CD14-positive monocyte (primary cell): Measurements from ENCODE around the gene RPTOR. TPM values are rescaled to one million over a fixed set of nuclear protein-coding genes. Genes with fewer than 3 reads are reported as not detected.

Experiments
- DNase-seq, 3 donors: peaks; one replicate each; pipeline ENCODE4 v3.0.0-alpha.2; 2011 to 2022
- H2AFZ ChIP-seq: 2 replicates; pipeline ENCODE4 v1.6.0; 2012; ENCODE audit warnings: mild to moderate bottlenecking, low read depth, low read length, inconsistent platforms; ENCODE audit not compliant: insufficient read depth, poor library complexity, severe bottlenecking
- H3K27ac ChIP-seq, 2 donors: 1 replicate in 1 of 2; 2 replicates in 1 of 2; pipeline ENCODE4 v1.5.1; 2012 to 2013; ENCODE audit warnings: low read length in 2 of 2, control low read depth in 1 of 2, inconsistent platforms in 1 of 2, low read depth in 1 of 2, mild to moderate bottlenecking in 1 of 2
- H3K27me3 ChIP-seq, 2 donors: one replicate each; pipeline versions ENCODE4 v1.6.0 to v1.6.1; 2011 to 2013; ENCODE audit warnings: low read length in 2 of 2; ENCODE audit not compliant: control insufficient read depth in 2 of 2, insufficient read depth in 2 of 2
- H3K36me3 ChIP-seq, 2 donors: replicated peaks in 1 of 2; 1 replicate in 1 of 2; 2 replicates in 1 of 2; pipeline versions ENCODE4 v1.5.1 to v1.6.1; 2012 to 2013; ENCODE audit warnings: low read length in 2 of 2, control low read depth in 1 of 2, inconsistent platforms in 1 of 2, mild to moderate bottlenecking in 1 of 2; ENCODE audit not compliant: insufficient read depth in 2 of 2, control insufficient read depth in 1 of 2
- H3K4me1 ChIP-seq, 2 donors: 1 replicate in 1 of 2; 2 replicates in 1 of 2; pipeline versions ENCODE4 v1.5.1 to v1.6.1; 2012 to 2013; ENCODE audit warnings: low read length in 2 of 2, control low read depth in 1 of 2, inconsistent platforms in 1 of 2, mild to moderate bottlenecking in 1 of 2, moderate library complexity in 1 of 2; ENCODE audit not compliant: insufficient read depth in 2 of 2, control insufficient read depth in 1 of 2
- H3K4me2 ChIP-seq: replicated peaks from 2 replicates; pipeline ENCODE3; 2012; ENCODE audit warnings: low read length, moderate library complexity, mild to moderate bottlenecking; ENCODE audit not compliant: poor library complexity, severe bottlenecking; ENCODE audit errors: extremely low read depth
- H3K4me3 ChIP-seq, 3 experiments: fragments of 200-600 bp in 1 of 3; sonication (generic) in 1 of 3; replicated peaks in 1 of 3; 1 replicate in 2 of 3; 2 replicates in 1 of 3; pipeline ENCODE4 v1.5.1; 2011 to 2013; ENCODE audit warnings: low read length in 3 of 3, mild to moderate bottlenecking in 3 of 3, control low read depth in 2 of 3, low read depth in 2 of 3, inconsistent platforms in 1 of 3, moderate library complexity in 1 of 3
- H3K79me2 ChIP-seq: 2 replicates; pipeline ENCODE4 v1.6.0; 2012; ENCODE audit warnings: mild to moderate bottlenecking, control low read depth, inconsistent platforms, low read length, moderate library complexity; ENCODE audit not compliant: insufficient read depth
- H3K9ac ChIP-seq: 2 replicates; pipeline ENCODE4 v1.6.0; 2017; ENCODE audit warnings: low read length, mild to moderate bottlenecking; ENCODE audit not compliant: insufficient read depth, poor library complexity, severe bottlenecking
- H3K9me3 ChIP-seq, 2 donors: replicated peaks in 1 of 2; 1 replicate in 1 of 2; 2 replicates in 1 of 2; pipeline versions ENCODE4 v1.5.1 to v1.6.1; 2012 to 2013; ENCODE audit warnings: low read length in 2 of 2, control low read depth in 1 of 2; ENCODE audit not compliant: control insufficient read depth in 1 of 2, insufficient read depth in 1 of 2
- H4K20me1 ChIP-seq: 2 replicates; pipeline ENCODE4 v1.6.0; 2012; ENCODE audit warnings: mild to moderate bottlenecking, low read length, control low read depth, moderate library complexity; ENCODE audit not compliant: insufficient read depth
- H3K27ac Mint-ChIP-seq, 7 donors: one replicate each; pipeline ENCODE4 v1.8.0; 2020; ENCODE audit warnings: mild to moderate bottlenecking in 7 of 7, mixed read lengths in 7 of 7, moderate library complexity in 6 of 7, inconsistent platforms in 2 of 7
- H3K27me3 Mint-ChIP-seq, 3 donors: one replicate each; pipeline ENCODE4 v1.8.0; 2021 to 2022; ENCODE audit warnings: low read depth in 3 of 3, mild to moderate bottlenecking in 3 of 3, mixed read lengths in 3 of 3, moderate library complexity in 3 of 3, inconsistent platforms in 1 of 3
- H3K36me3 Mint-ChIP-seq, 2 donors: one replicate each; pipeline ENCODE4 v1.8.0; 2020; ENCODE audit warnings: mixed read lengths in 2 of 2, inconsistent platforms in 1 of 2, mild to moderate bottlenecking in 1 of 2
- H3K4me1 Mint-ChIP-seq: one replicate; pipeline ENCODE4 v1.8.0; 2020; ENCODE audit warnings: mild to moderate bottlenecking, mixed read lengths
- H3K4me3 Mint-ChIP-seq, 2 donors: one replicate each; pipeline ENCODE4 v1.8.0; 2020; ENCODE audit warnings: mild to moderate bottlenecking in 2 of 2, mixed read lengths in 2 of 2, moderate library complexity in 1 of 2
- H3K9me3 Mint-ChIP-seq, 7 donors: one replicate each; pipeline ENCODE4 v1.8.0; 2020 to 2022; ENCODE audit warnings: mixed read lengths in 7 of 7, mild to moderate bottlenecking in 6 of 7, moderate library complexity in 6 of 7, inconsistent platforms in 2 of 7
- WGBS: methylation state at CpG from one replicate; pipeline ENCODE4 v1.1.5; 2013; ENCODE audit warnings: missing lambda C conversion rate; ENCODE audit not compliant: insufficient coverage; 5-methylcytosine and 5-hydroxymethylcytosine counted together
- intact Hi-C, 2 donors: fragments of 100-400 bp; cut with micrococcal nuclease; formaldehyde crosslinking; loops; one replicate each; pipeline versions ENCODE4 v1.15.0 to v1.15.1; 2023
- polyA plus RNA-seq, 3 donors: library from polyadenylated mRNA; depleted of rRNA in 1 of 3; unstranded in 2 of 3; stranded (reverse) in 1 of 3; fragments of 300-500 nt in 2 of 3; fragments of >200 nt in 1 of 3; fragmentation: Illumina TruSeq in 2 of 3; gene quantifications; 1 replicate in 2 of 3; 2 replicates in 1 of 3; pipeline ENCODE4 v1.2.3, GENCODE V29; 2012 to 2021
- TF ChIP-seq, protein P1 (sequence below): fragments of 200-600 bp; IDR thresholded peaks from one replicate; pipeline ENCODE4 v1.8.0; 2022; ENCODE audit warnings: antibody characterized with exemption, mild to moderate bottlenecking

RPTOR gene
- polyA plus RNA-seq, 3 donors, result 1.1 to 8.7 (median 2.6) TPM

DNA sequence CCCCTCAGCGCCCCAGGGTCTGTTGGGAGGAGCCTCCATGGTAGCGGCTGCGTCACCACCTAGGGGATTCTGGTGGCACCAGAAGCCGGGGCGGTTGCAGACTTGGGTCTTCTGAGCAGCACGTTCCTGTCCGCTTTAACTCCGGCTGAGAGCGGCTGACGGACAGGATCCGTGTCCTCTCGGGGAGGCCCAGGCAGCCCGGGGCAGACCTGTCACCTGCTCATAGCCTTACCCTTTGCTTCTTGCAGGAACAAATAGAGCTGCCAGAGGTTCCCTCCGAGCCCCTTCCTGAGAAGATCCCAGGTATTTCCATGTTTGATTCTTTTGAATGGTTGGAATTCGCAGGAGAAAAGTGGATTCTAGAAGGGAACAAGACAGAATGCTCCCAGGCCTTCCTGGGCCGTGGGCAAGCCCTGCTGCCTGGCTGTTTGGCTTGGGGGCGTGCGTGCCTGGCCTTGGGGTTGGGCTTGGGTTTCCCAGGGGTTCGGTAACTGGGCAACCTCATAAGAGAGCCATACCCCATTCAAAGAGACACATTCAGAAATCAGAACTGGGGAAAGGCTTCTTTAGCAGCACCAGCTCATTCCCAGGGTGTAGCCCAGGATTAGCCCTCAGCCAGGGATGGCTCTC lies 453.6 kb downstream of the RPTOR start:
- peaks cover 17% of the 10 kb centered on the region for H3K4me1 Mint-ChIP-seq
- Histone ChIP-seq H4K20me1 (peaks cover 14% of the 10 kb centered on the region), H2AFZ (no peak overlapping the region), H3K4me2 (no peak overlapping the region), H3K27me3 (peaks cover 5 to 20% of the 10 kb centered on the region in 2 donors), H3K9me3 (no peaks in the 10 kb centered on the region), H3K27ac (no peak overlapping the region), H3K4me3 (no peak overlapping the region), H3K79me2 (peaks cover 5% of the 10 kb centered on the region), H3K36me3 (peaks cover 56 to 57% of the 10 kb centered on the region in 2 donors), H3K4me1 (peaks cover 6 to 9% of the 10 kb centered on the region in 2 donors), H3K9ac (no peak overlapping the region)
- H3K4me3 Mint-ChIP-seq, result no peak overlapping the region
- intact Hi-C loops, result no loop called here
- 97% methylated on average over 14 of the region's 19 CpGs for WGBS
- TF ChIP-seq, protein P1, sequence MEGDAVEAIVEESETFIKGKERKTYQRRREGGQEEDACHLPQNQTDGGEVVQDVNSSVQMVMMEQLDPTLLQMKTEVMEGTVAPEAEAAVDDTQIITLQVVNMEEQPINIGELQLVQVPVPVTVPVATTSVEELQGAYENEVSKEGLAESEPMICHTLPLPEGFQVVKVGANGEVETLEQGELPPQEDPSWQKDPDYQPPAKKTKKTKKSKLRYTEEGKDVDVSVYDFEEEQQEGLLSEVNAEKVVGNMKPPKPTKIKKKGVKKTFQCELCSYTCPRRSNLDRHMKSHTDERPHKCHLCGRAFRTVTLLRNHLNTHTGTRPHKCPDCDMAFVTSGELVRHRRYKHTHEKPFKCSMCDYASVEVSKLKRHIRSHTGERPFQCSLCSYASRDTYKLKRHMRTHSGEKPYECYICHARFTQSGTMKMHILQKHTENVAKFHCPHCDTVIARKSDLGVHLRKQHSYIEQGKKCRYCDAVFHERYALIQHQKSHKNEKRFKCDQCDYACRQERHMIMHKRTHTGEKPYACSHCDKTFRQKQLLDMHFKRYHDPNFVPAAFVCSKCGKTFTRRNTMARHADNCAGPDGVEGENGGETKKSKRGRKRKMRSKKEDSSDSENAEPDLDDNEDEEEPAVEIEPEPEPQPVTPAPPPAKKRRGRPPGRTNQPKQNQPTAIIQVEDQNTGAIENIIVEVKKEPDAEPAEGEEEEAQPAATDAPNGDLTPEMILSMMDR, result no peak
- H3K9me3 Mint-ChIP-seq, result peaks cover 0 to 7% (median 0%) of the 10 kb centered on the region in 7 donors
- no peak overlapping the region for H3K27ac Mint-ChIP-seq
- no peak for DNase-seq
- H3K27me3 Mint-ChIP-seq, result peaks cover 17 to 23% (median 20%) of the 10 kb centered on the region in 3 donors
- H3K36me3 Mint-ChIP-seq, result peaks cover 53 to 65% of the 10 kb centered on the region in 2 donors

DNA sequence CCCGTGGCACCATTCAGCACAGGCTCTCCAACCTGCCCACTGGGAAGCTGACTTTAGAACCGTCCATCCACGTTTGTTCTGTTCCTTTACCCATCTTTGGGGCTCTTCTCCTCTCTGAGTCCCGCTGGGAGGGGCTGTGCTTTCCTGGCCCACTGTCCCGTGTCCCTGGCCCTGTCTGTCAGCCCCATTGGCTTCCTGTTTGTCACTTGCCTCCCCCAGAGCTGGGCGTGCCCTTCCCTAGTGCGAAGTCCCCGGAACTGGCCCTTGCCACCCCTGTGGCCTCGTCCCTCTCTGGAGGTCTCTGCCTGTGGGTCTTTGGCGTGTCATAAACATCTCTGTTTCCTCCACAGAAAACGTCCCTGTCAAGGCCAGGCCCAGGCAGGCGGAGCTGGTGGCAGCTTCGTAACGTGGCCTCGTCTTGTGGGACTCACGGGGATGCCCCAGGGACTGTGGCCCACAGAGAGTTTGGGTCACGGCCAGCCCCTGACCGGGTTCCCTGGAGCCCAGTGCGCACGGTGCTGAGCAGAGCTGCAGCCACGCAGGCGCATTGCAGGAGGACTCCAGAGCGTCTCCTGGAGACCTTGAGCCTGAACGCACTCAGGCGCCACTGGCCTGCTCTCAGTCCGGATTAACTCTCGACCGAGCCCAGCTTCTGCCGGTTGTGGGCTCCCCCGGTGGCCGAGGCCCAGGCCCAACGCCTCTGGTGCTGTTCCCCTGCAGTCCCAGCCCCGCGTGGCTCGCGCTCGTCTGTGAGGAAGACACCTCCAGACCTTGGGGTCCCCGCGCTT lies 454.3 kb downstream of the RPTOR start:
- H3K27ac Mint-ChIP-seq, result peak overlapping the region in 2 of 7 donors; percentile 20 to 54
- no peak for DNase-seq
- WGBS, result 91% methylated on average over 39 of the region's 39 CpGs

More for the DNA sequence above, 454.3 kb downstream of the RPTOR start:
- H3K79me2 ChIP-seq, result no peaks in the 10 kb centered on the region
- intact Hi-C loops, result no loop called here
- H3K4me1 ChIP-seq, result peaks cover 5 to 9% of the 10 kb centered on the region in 2 donors
- peaks cover 22 to 30% (median 26%) of the 10 kb centered on the region in 3 donors for H3K27me3 Mint-ChIP-seq
- peaks cover 9% of the 10 kb centered on the region for H4K20me1 ChIP-seq
- no peaks in the 10 kb centered on the region for H3K9me3 ChIP-seq
- H3K36me3 ChIP-seq, result peaks cover 56 to 57% of the 10 kb centered on the region in 2 donors
- TF ChIP-seq, protein P1, result no peak
- H3K4me3 Mint-ChIP-seq, result no peak overlapping the region
- no peak overlapping the region for H3K4me2 ChIP-seq
- no peak overlapping the region for H3K9ac ChIP-seq
- peaks cover 18% of the 10 kb centered on the region for H3K4me1 Mint-ChIP-seq
- no peak overlapping the region for H2AFZ ChIP-seq
- H3K4me3 ChIP-seq, result no peak overlapping the region
- no peak overlapping the region for H3K27ac ChIP-seq
- peaks cover 7 to 27% of the 10 kb centered on the region in 2 donors for H3K27me3 ChIP-seq
- H3K9me3 Mint-ChIP-seq, result peaks cover 0 to 11% (median 0%) of the 10 kb centered on the region in 7 donors
- peaks cover 51 to 62% of the 10 kb centered on the region in 2 donors for H3K36me3 Mint-ChIP-seq
